Dermis blood vessel endothelial cell (primary cell): ENCODE data around the gene PDSS1. TPM values are rescaled to one million over a fixed set of nuclear protein-coding genes. Genes with fewer than 3 reads are reported as not detected.

Experiments used
- total RNA-seq: library from RNA; depleted of rRNA; stranded (reverse); fragments of >200 nt; gene quantifications from 2 replicates; pipeline ENCODE4 v1.2.3, GENCODE V29; 2014

The PDSS1 gene
- total RNA-seq, 1 donor from 2014 or later: 6.1 TPM

Other genes starting within 250 kb of the PDSS1 start
- 40.5 and 47.1 TPM in 2 replicates for gene ABI1, start 163.3 kb downstream of the PDSS1 start, total RNA-seq